HAP-1 (cell line): ENCODE results near the gene KRT7.
"Not testable (repeated sequence)": the region's sequence is repeated elsewhere in the genome, so short reads cannot be mapped to it uniquely, and the experiment has no call there.

Experiments used
- DNase-seq, 2 experiments: peaks; one replicate each; pipeline ENCODE4 v3.0.0-alpha.2; 2016 to 2020; ENCODE audit warnings: low spot score in 2 of 2
- H3K27me3 ChIP-seq: fragments of 250-450 bp; sonication (Bioruptor Pico); 2 replicates; pipeline ENCODE4 v1.5.1; 2020; ENCODE audit warnings: low read depth, mild to moderate bottlenecking, moderate library complexity
- H3K36me3 ChIP-seq: fragments of 250-450 bp; sonication (Bioruptor Pico); replicated peaks from 2 replicates; pipeline ENCODE4 v1.5.1; 2020; ENCODE audit warnings: mild to moderate bottlenecking
- H3K4me1 ChIP-seq: fragments of 250-450 bp; sonication (Bioruptor Pico); 2 replicates; pipeline ENCODE4 v1.5.1; 2020; ENCODE audit warnings: mild to moderate bottlenecking
- H3K4me3 ChIP-seq: fragments of 250-450 bp; sonication (Bioruptor Pico); 2 replicates; pipeline ENCODE4 v1.5.1; 2020; ENCODE audit warnings: mild to moderate bottlenecking, moderate library complexity
- H3K9me3 ChIP-seq: fragments of 250-450 bp; sonication (Bioruptor Pico); 2 replicates; pipeline ENCODE4 v1.5.1; 2020; ENCODE audit warnings: mild to moderate bottlenecking, moderate library complexity
- in situ Hi-C: fragments of 300-500 bp; cut with MboI; formaldehyde crosslinking; loops from 3 replicates; pipeline ENCODE4 v1.14.3; 2020; ENCODE audit warnings: low sequenced_read_pairs, inconsistent platforms, mixed read lengths

KRT7 gene

GRCh38 chr12:52235001-52235764 lies 2.1 kb downstream of the KRT7 start:
- no peak for DNase-seq
- H3K27me3 ChIP-seq: no peaks in the 10 kb centered on the region
- no peaks in the 10 kb centered on the region for H3K9me3 ChIP-seq
- H3K4me1 ChIP-seq: no peaks in the 10 kb centered on the region
- in situ Hi-C loops: no loop called here
- H3K4me3 ChIP-seq: no peak overlapping the region
- H3K36me3 ChIP-seq: no peaks in the 10 kb centered on the region

GRCh38 chr12:52235822-52236361 lies 2.8 kb downstream of the KRT7 start:
- no peaks in the 10 kb centered on the region for H3K4me1 ChIP-seq
- no peaks in the 10 kb centered on the region for H3K36me3 ChIP-seq
- H3K4me3 ChIP-seq: no peak overlapping the region
- DNase-seq: no peak
- H3K27me3 ChIP-seq: no peaks in the 10 kb centered on the region
- in situ Hi-C loops: no loop called here
- H3K9me3 ChIP-seq: no peaks in the 10 kb centered on the region

GRCh38 chr12:52236386-52237050 lies 3.5 kb downstream of the KRT7 start:
- DNase-seq: no peak
- Histone ChIP-seq H3K27me3 (no peaks in the 10 kb centered on the region), H3K4me3 (no peak overlapping the region), H3K36me3 (no peaks in the 10 kb centered on the region), H3K9me3 (no peaks in the 10 kb centered on the region), H3K4me1 (no peaks in the 10 kb centered on the region)
- in situ Hi-C loops: no loop called here

- in situ Hi-C loops: no loop called here
- no peaks in the 10 kb centered on the region for H3K4me1 ChIP-seq
- H3K9me3 ChIP-seq: no peaks in the 10 kb centered on the region
- DNase-seq: no peak
- H3K27me3 ChIP-seq: no peaks in the 10 kb centered on the region
- no peaks in the 10 kb centered on the region for H3K36me3 ChIP-seq
- no peak overlapping the region for H3K4me3 ChIP-seq
Observed at GRCh38 chr12:52238207-52238840, 5.3 kb downstream of the KRT7 start.

- in situ Hi-C loops: no loop called here
- H3K9me3 ChIP-seq: no peaks in the 10 kb centered on the region
- DNase-seq: no peak
- H3K36me3 ChIP-seq: no peaks in the 10 kb centered on the region
- H3K4me1 ChIP-seq: no peaks in the 10 kb centered on the region
- no peak overlapping the region for H3K4me3 ChIP-seq
- no peaks in the 10 kb centered on the region for H3K27me3 ChIP-seq
Observed at GRCh38 chr12:52238916-52239646, 6.0 kb downstream of the KRT7 start.

GRCh38 chr12:52239767-52240166 lies 6.7 kb downstream of the KRT7 start:
- DNase-seq: no peak
- Histone ChIP-seq H3K9me3 (no peaks in the 10 kb centered on the region), H3K27me3 (no peaks in the 10 kb centered on the region), H3K4me1 (no peaks in the 10 kb centered on the region), H3K4me3 (no peak overlapping the region), H3K36me3 (no peaks in the 10 kb centered on the region)
- in situ Hi-C loops: no loop called here

GRCh38 chr12:52240247-52240646 lies 7.2 kb downstream of the KRT7 start:
- not testable (repeated sequence) for H3K4me1 ChIP-seq

GRCh38 chr12:52241205-52241842 lies 8.3 kb downstream of the KRT7 start:
- no peak for DNase-seq
- Histone ChIP-seq H3K4me3 (no peak overlapping the region), H3K4me1 (no peaks in the 10 kb centered on the region), H3K36me3 (no peaks in the 10 kb centered on the region), H3K9me3 (no peaks in the 10 kb centered on the region), H3K27me3 (no peaks in the 10 kb centered on the region)
- in situ Hi-C loops: no loop called here

More at GRCh38 chr12:52240247-52240646, 7.2 kb downstream of the KRT7 start:
- H3K9me3 ChIP-seq, H3K36me3 ChIP-seq, DNase-seq, H3K4me3 ChIP-seq, H3K27me3 ChIP-seq, in situ Hi-C loops: not testable (repeated sequence)

- peaks cover 6% of the 10 kb centered on the region for H3K4me1 ChIP-seq
- H3K9me3 ChIP-seq: no peaks in the 10 kb centered on the region
- H3K36me3 ChIP-seq: no peaks in the 10 kb centered on the region
Observed at GRCh38 chr12:52242442-52243258, 9.6 kb downstream of the KRT7 start.

GRCh38 chr12:52243259-52243855 lies 10.3 kb downstream of the KRT7 start:
- Histone ChIP-seq H3K4me1 (peaks cover 8% of the 10 kb centered on the region), H3K27me3 (no peaks in the 10 kb centered on the region), H3K9me3 (no peaks in the 10 kb centered on the region), H3K4me3 (no peak overlapping the region), H3K36me3 (no peaks in the 10 kb centered on the region)
- in situ Hi-C loops: no loop called here
- no peak for DNase-seq

More at GRCh38 chr12:52242442-52243258, 9.6 kb downstream of the KRT7 start:
- in situ Hi-C loops: no loop called here
- DNase-seq: no peak
- Histone ChIP-seq H3K27me3 (no peaks in the 10 kb centered on the region), H3K4me3 (no peak overlapping the region)

GRCh38 chr12:52243856-52244614 lies 11.0 kb downstream of the KRT7 start:
- peaks cover 8% of the 10 kb centered on the region for H3K4me1 ChIP-seq
- no peak overlapping the region for H3K4me3 ChIP-seq
- H3K9me3 ChIP-seq: no peaks in the 10 kb centered on the region
- in situ Hi-C loops: no loop called here
- H3K27me3 ChIP-seq: no peaks in the 10 kb centered on the region
- H3K36me3 ChIP-seq: no peaks in the 10 kb centered on the region
- no peak for DNase-seq

GRCh38 chr12:52244615-52244994 lies 11.6 kb downstream of the KRT7 start:
- Histone ChIP-seq H3K36me3 (no peaks in the 10 kb centered on the region), H3K9me3 (no peaks in the 10 kb centered on the region), H3K4me3 (no peak overlapping the region), H3K27me3 (no peaks in the 10 kb centered on the region), H3K4me1 (peaks cover 8% of the 10 kb centered on the region)
- in situ Hi-C loops: no loop called here
- no peak for DNase-seq
